Small intestine (tissue), 16 donors: ENCODE data around the gene ERCC4. TPM values are rescaled to one million over a fixed set of nuclear protein-coding genes. Genes with fewer than 3 reads are reported as not detected.

Experiments
- DNase-seq, 2 donors: peaks; one replicate each; pipeline versions ENCODE4 v3.0.0 to v3.0.0-alpha.2; 2013
- FAIRE-seq: peaks from 2 replicates; lab custom pipeline; 2012; peaks lifted over from hg19 to GRCh38; lab: Jason Lieb, UNC
- H3K27ac ChIP-seq, 3 donors: one replicate each; pipeline ENCODE4 v1.5.1; 2013; ENCODE audit warnings: low read length in 2 of 3, mild to moderate bottlenecking in 2 of 3, control low read depth in 1 of 3, inconsistent platforms in 1 of 3, low read depth in 1 of 3, moderate library complexity in 1 of 3
- H3K27me3 ChIP-seq, 3 donors: one replicate each; pipeline ENCODE4 v1.6.1; 2013; ENCODE audit warnings: low read length in 3 of 3, inconsistent platforms in 1 of 3; ENCODE audit not compliant: control insufficient read depth in 3 of 3, insufficient read depth in 3 of 3
- H3K36me3 ChIP-seq, 3 donors: one replicate each; pipeline ENCODE4 v1.6.1; 2013; ENCODE audit warnings: low read length in 3 of 3, inconsistent platforms in 1 of 3, low read depth in 1 of 3, mild to moderate bottlenecking in 1 of 3, moderate library complexity in 1 of 3; ENCODE audit not compliant: control insufficient read depth in 3 of 3, insufficient read depth in 2 of 3
- H3K4me1 ChIP-seq, 3 donors: one replicate each; pipeline ENCODE4 v1.6.1; 2013; ENCODE audit warnings: low read length in 2 of 3, inconsistent platforms in 1 of 3, low read depth in 1 of 3, mild to moderate bottlenecking in 1 of 3, moderate library complexity in 1 of 3; ENCODE audit not compliant: control insufficient read depth in 3 of 3, insufficient read depth in 2 of 3
- H3K4me3 ChIP-seq, 3 donors: one replicate each; pipeline ENCODE4 v1.5.1; 2013; ENCODE audit warnings: low read length in 3 of 3, control low read depth in 1 of 3, inconsistent platforms in 1 of 3, low read depth in 1 of 3, mild to moderate bottlenecking in 1 of 3, moderate library complexity in 1 of 3
- H3K9me3 ChIP-seq, 2 donors: one replicate each; pipeline ENCODE4 v1.6.1; 2013; ENCODE audit warnings: low read depth in 1 of 2, low read length in 1 of 2; ENCODE audit not compliant: control insufficient read depth in 2 of 2, insufficient read depth in 1 of 2
- WGBS, 3 donors: extraction: QIAGEN DNeasy Blood & Tissue Kit; methylation state at CpG; one replicate each; pipeline ENCODE4 v1.1.7; 2013; 5-methylcytosine and 5-hydroxymethylcytosine counted together
- long read RNA-seq, 10 donors: transcript quantifications; one replicate each; lab custom pipeline, GENCODE V29; 2026
- polyA plus RNA-seq, 4 donors: library from polyadenylated mRNA; stranded (reverse) in 3 of 4; unstranded in 1 of 4; fragments of 200-250 nt in 3 of 4; fragments of 120-200 nt in 1 of 4; gene quantifications; one replicate each; pipeline versions ENCODE4 v1.2.1 to v1.2.3, GENCODE V29; 2013
- donor health status: healthy with polysubstance abuse.
- donor health status: control.
- donor health status: control.
- donor health status: Bipolar disorder and iron deficiency.
- donor health status: healthy.

ERCC4 gene
- polyA plus RNA-seq = 1 to 10 TPM in 2 of 4 donors, under 1 TPM in 2; 0.67 to 4.9 (median 1.4) TPM
- long read RNA-seq, donor 1 = 0 reads
- long read RNA-seq, donor 2 = 0 reads
- long read RNA-seq, donor 3, partial matches to known transcripts = 0 of 1 reads
- long read RNA-seq, donor 3, other reads (novel, unspliced or antisense) = 0 of 1 reads
- long read RNA-seq, donor 4 = 0 reads
- long read RNA-seq, donor 5, partial matches to known transcripts = 0 of 1 reads
- long read RNA-seq, donor 5, other reads (novel, unspliced or antisense) = 0 of 1 reads
- long read RNA-seq, donor 6, partial matches to known transcripts = 0 of 2 reads
- long read RNA-seq, donor 6, other reads (novel, unspliced or antisense) = 0 of 2 reads
- long read RNA-seq, donor 7, partial matches to known transcripts = 0 of 3 reads
- long read RNA-seq, donor 7, other reads (novel, unspliced or antisense) = 0 of 3 reads
- long read RNA-seq, donor 8, partial matches to known transcripts = 0 of 1 reads
- long read RNA-seq, donor 8, other reads (novel, unspliced or antisense) = 0 of 1 reads
- long read RNA-seq, donor 9 = 0 reads
- long read RNA-seq, donor 10, partial matches to known transcripts = 0 of 4 reads
- long read RNA-seq, donor 10, other reads (novel, unspliced or antisense) = 0 of 4 reads

DNA sequence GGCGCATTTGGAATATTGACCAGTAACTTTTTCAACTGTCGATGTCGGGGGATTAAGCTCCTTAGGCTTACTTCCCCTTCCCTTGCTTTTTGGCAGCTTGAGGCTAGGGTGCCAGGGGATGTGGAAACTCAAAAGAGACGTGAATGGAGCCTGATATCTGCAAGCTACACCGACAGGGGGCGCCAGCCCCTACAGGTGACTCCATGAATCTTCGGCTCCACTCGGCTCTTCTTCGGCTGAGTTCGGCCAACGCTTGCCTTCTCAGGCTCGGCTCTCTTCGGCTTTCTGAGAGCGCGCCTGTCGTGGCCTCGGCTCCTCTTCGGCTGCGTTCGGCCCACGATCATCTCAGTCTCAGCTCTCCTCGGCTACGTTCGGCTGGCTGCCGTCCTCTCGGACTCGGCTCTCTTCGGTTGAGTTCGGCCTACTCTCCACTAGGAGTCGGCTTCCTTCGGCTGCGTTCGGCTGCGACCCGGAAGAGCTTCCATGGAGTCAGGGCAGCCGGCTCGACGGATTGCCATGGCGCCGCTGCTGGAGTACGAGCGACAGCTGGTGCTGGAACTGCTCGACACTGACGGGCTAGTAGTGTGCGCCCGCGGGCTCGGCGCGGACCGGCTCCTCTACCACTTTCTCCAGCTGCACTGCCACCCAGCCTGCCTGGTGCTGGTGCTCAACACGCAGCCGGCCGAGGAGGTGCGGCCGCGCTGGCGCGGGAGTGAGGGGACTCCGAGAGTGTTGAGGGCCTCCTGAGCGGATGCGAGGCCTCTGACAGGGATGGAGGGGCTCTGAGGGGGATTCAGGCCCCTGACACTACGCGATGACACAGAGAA, at the start of gene ERCC4:
ERCC4 (plus strand) TSS at position 472 of the 827 bp plus-strand sequence; CDS start at position 484, 12 bp downstream.
- 0 to 1% (median 0%) methylated on average over 63 to 64 of the region's 64 CpGs for WGBS, 3 donors

DNA sequence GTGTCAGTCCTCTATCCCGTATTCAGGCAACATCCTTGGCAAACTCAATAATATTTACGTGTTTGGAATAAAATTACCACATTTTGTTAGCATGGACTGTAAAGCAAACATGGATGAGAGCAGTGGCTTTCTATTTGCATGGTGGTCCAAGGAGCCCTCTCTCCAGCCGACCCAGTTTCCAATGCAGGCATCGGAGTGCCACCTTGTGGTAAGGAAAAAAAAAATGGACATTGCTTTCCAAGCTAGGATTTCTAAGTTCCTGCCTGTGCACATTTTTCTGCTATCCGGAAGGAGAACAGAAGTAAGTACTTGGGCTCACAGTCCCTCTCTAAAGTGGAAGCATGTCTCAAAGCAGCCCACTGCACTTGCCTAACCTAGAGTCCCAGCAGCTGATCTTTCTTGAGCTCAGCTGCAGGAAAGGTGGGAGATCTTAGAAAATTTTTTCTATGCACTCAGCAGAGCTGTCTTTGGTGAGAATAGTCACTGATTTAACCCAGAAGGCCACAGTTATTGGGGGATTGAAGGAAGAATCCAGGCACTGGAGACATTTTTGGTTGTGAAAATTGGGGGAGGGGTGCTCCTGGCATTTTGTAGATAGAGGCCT, 46.0 kb upstream of the ERCC4 start:
- FAIRE-seq = no peak

More for the DNA sequence above, at the start of gene ERCC4:
- Histone ChIP-seq H3K27me3 (no peaks in the 10 kb centered on the region), H3K4me3 (peak within 1 kb of the TSS; percentile 70 to 95 (median 81)), H3K36me3 (peaks cover 0 to 6% (median 0%) of the 10 kb centered on the region in 3 donors), H3K9me3 (no peaks in the 10 kb centered on the region), H3K27ac (peak within 1 kb of the TSS in 2 of 3 donors; percentile 13 to 91), H3K4me1 (peaks cover 2 to 7% (median 6%) of the 10 kb centered on the region in 3 donors)
- DNase-seq = peak; percentile 99 to 100
- peak; percentile 90 for FAIRE-seq

DNA sequence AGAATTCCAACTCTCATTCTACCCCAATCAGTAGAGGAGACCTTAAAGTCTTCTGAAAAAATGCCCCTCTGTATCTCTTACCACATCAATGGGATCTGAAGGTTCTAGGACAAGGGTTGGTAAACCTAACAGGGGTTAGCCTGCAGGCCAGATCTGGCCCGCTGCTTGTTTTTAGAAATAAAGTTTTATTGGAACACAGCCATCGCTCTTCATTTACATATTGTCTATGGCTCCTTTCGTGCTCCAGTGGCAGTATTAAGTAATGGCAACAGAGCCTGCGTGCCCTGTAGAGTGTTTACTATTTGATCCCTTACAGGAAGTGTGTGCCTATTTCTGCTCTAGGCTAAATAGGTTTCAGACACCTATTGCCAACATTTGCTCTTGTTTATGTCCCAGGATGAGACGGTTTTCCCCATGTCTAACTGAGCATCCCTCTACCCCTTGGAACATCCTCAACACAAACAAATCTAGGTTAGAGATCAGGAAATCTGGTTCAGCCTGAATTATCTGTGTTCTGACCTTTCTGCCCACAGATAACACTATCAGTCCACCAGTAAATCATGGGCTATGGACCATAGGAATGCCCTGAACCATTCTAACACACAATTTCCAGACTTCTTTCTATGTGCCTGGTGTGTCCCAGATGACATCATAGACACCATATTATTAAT, 44.2 kb upstream of the ERCC4 start:
- no peaks in the 10 kb centered on the region for H3K4me1 ChIP-seq
- DNase-seq (no peak), FAIRE-seq (no peak)
- WGBS, 3 donors = 71 to 80% (median 73%) methylated on average over 5 of the region's 5 CpGs
- H3K36me3 ChIP-seq = no peaks in the 10 kb centered on the region
- peaks cover 0 to 1% (median 0%) of the 10 kb centered on the region in 3 donors for H3K27me3 ChIP-seq
- no peak overlapping the region for H3K4me3 ChIP-seq
- H3K9me3 ChIP-seq = no peaks in the 10 kb centered on the region
- H3K27ac ChIP-seq = no peak overlapping the region

More for the DNA sequence above, 46.0 kb upstream of the ERCC4 start:
- no peaks in the 10 kb centered on the region for H3K36me3 ChIP-seq
- H3K9me3 ChIP-seq = no peaks in the 10 kb centered on the region
- peak in 1 of 2 donors; percentile 16 for DNase-seq
- H3K4me1 ChIP-seq = no peaks in the 10 kb centered on the region
- no peaks in the 10 kb centered on the region for H3K27me3 ChIP-seq
- H3K4me3 ChIP-seq = no peak overlapping the region
- 14 to 22% (median 17%) methylated on average over 5 of the region's 5 CpGs for WGBS, 3 donors
- H3K27ac ChIP-seq = no peak overlapping the region

DNA sequence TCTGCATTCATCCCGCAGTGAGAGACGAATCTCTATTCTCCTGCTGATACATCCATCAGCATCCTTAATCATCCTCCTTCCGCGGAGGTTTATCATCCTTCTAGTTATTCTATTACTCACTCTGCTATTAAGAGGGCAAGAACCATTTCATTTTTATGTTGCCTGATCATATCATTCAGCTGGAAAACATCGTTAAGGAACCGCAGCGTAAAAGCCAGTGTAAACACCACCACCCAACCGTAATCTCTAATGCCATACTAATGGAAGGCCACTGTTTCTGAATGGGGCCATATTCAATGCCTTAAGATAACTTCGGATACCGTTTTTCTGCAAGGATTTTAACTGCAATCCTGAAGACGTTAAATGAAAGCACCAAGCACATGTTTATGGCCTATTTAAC, 36.7 kb upstream of the ERCC4 start:
- Histone ChIP-seq H3K4me1 (no peaks in the 10 kb centered on the region), H3K9me3 (no peaks in the 10 kb centered on the region), H3K27me3 (peaks cover 0 to 9% (median 0%) of the 10 kb centered on the region in 3 donors), H3K36me3 (no peaks in the 10 kb centered on the region), H3K27ac (no peak overlapping the region), H3K4me3 (no peak overlapping the region)
- DNase-seq (no peak), FAIRE-seq (no peak)
- 28 to 62% (median 46%) methylated on average over 11 of the region's 11 CpGs for WGBS, 3 donors

DNA sequence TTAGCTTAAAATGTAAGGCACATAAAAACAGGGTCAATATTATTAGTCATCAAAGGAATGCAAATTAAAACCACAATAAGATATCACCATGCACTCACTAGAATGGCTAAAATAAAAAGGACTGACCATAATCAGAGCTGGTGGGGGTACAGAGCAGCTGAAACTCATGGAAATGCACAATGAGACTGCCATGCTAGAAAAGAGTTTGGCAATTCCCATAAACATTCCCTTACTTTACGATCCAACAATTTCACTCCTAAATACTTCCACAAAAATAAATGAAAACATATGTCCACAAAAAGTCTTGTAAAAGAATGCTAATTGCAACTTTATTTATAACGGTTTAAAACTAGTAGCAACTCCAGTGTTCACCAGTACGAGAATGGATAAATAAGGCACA, 36.1 kb upstream of the ERCC4 start:
- no peak overlapping the region for H3K4me3 ChIP-seq
- peaks cover 0 to 9% (median 0%) of the 10 kb centered on the region in 3 donors for H3K27me3 ChIP-seq
- WGBS, 3 donors = 47 to 51% (median 50%) methylated on average over 3 of the region's 3 CpGs
- FAIRE-seq (no peak), DNase-seq (no peak)
- H3K27ac ChIP-seq = no peak overlapping the region
- H3K36me3 ChIP-seq = no peaks in the 10 kb centered on the region
- H3K4me1 ChIP-seq = no peaks in the 10 kb centered on the region
- H3K9me3 ChIP-seq = no peaks in the 10 kb centered on the region

DNA sequence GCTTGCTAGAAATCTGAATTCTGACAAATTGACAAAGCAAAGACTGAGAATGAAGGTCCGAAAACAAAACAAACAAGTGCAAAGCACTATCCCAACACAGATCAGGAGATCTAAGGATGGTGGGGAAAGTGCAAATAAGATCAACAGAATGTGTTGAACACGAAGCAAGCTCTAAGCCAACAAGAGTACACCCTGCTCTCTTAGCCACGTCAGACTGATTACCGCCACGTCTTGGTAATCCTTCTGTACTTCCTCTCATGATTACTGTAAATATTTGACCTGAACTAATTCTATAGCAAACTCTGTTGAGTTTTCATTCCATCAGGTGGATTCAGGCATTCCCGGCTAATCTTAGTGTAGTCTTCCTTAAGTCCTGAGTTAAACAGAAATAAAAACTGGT, 34.3 kb upstream of the ERCC4 start:
- Histone ChIP-seq H3K27ac (no peak overlapping the region), H3K4me3 (no peak overlapping the region), H3K9me3 (no peaks in the 10 kb centered on the region), H3K27me3 (peaks cover 0 to 8% (median 0%) of the 10 kb centered on the region in 3 donors), H3K4me1 (no peaks in the 10 kb centered on the region), H3K36me3 (no peaks in the 10 kb centered on the region)
- WGBS, 3 donors = 17 to 48% (median 38%) methylated on average over 6 of the region's 6 CpGs
- DNase-seq (peak in 1 of 2 donors; percentile 1), FAIRE-seq (no peak)

DNA sequence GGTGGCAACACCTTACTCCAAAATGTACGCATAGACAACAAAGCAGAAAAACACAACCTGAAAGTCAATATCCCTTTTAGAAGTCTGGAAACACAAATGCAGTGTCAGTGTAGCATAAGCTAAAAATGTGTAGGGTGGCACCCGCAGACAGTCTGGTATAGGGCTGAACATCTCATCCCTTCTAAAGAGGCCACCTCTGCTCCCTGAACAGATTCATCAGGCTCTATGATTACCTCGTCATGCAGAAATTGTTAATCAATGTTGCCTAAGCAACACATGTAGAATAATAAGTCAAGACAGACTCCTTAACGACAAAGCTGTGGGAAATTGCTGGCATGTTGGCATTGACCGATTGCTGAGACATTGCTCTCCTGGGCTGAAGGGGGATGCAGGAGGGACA, 33.3 kb upstream of the ERCC4 start:
- H3K36me3 ChIP-seq = no peaks in the 10 kb centered on the region
- no peaks in the 10 kb centered on the region for H3K4me1 ChIP-seq
- no peak overlapping the region for H3K27ac ChIP-seq
- peaks cover 0 to 8% (median 0%) of the 10 kb centered on the region in 3 donors for H3K27me3 ChIP-seq
- no peaks in the 10 kb centered on the region for H3K9me3 ChIP-seq
- FAIRE-seq (no peak), DNase-seq (no peak)
- 72 to 85% (median 75%) methylated on average over 5 of the region's 5 CpGs for whole genome bisulfite sequencing, 3 donors
- no peak overlapping the region for H3K4me3 ChIP-seq
